Astrocyte (in vitro differentiated cells and primary cell): ENCODE results near the gene ZFYVE21. TPM values are rescaled to one million over a fixed set of nuclear protein-coding genes. Genes with fewer than 3 reads are reported as not detected.
A peak's percentile ranks its signal among the peaks of the same experiment; 100 is the strongest.

Experiments
- DNase-seq: peaks from one replicate; pipeline ENCODE4 v3.0.0-alpha.2; 2010; ENCODE audit warnings: low read depth
- FAIRE-seq: peaks from 2 replicates; lab custom pipeline; 2011; peaks lifted over from hg19 to GRCh38; lab: Jason Lieb, UNC
- H2AFZ ChIP-seq: 2 replicates; pipeline ENCODE4 v1.6.0; 2012; ENCODE audit warnings: low read depth, low read length, inconsistent platforms
- H3K27ac ChIP-seq: 2 replicates; pipeline ENCODE4 v1.5.1; 2011; ENCODE audit warnings: low read depth, low read length, inconsistent platforms
- H3K27me3 ChIP-seq: 2 replicates; pipeline ENCODE4 v1.6.0; 2011; ENCODE audit warnings: low read length, inconsistent platforms; ENCODE audit not compliant: insufficient read depth
- H3K36me3 ChIP-seq: 2 replicates; pipeline ENCODE4 v1.5.1; 2011; ENCODE audit warnings: low read length, inconsistent platforms; ENCODE audit not compliant: insufficient read depth
- H3K4me1 ChIP-seq: 2 replicates; pipeline ENCODE4 v1.5.1; 2011; ENCODE audit warnings: low read length, inconsistent platforms; ENCODE audit not compliant: insufficient read depth
- H3K4me2 ChIP-seq: 2 replicates; pipeline ENCODE4 v1.6.0; 2012; ENCODE audit warnings: low read length, inconsistent platforms
- H3K4me3 ChIP-seq: 2 replicates; pipeline ENCODE4 v1.5.1; 2011; ENCODE audit warnings: low read depth, mild to moderate bottlenecking, low read length, inconsistent platforms; ENCODE audit not compliant: insufficient read depth
- H3K79me2 ChIP-seq: 2 replicates; pipeline ENCODE4 v1.6.0; 2012; ENCODE audit warnings: mild to moderate bottlenecking, low read length, inconsistent platforms; ENCODE audit not compliant: insufficient read depth
- H3K9ac ChIP-seq: 2 replicates; pipeline ENCODE4 v1.6.0; 2012; ENCODE audit warnings: mild to moderate bottlenecking, low read length, inconsistent platforms
- H3K9me3 ChIP-seq: 2 replicates; pipeline ENCODE4 v1.5.1; 2012; ENCODE audit warnings: low read depth, mild to moderate bottlenecking, low read length, inconsistent platforms; ENCODE audit not compliant: insufficient read depth
- H4K20me1 ChIP-seq: 2 replicates; pipeline ENCODE4 v1.6.0; 2012; ENCODE audit warnings: low read length, inconsistent platforms; ENCODE audit not compliant: insufficient read depth
- H3K27ac Mint-ChIP-seq: one replicate; pipeline ENCODE4 v1.8.0; 2021; ENCODE audit warnings: mild to moderate bottlenecking, mixed read lengths; ENCODE audit not compliant: unreplicated experiment
- H3K27me3 Mint-ChIP-seq: one replicate; pipeline ENCODE4 v1.8.0; 2021; ENCODE audit warnings: low read depth, mixed read lengths; ENCODE audit not compliant: unreplicated experiment
- H3K36me3 Mint-ChIP-seq: one replicate; pipeline ENCODE4 v1.8.0; 2021; ENCODE audit warnings: low read depth, mixed read lengths; ENCODE audit not compliant: unreplicated experiment
- H3K4me1 Mint-ChIP-seq: one replicate; pipeline ENCODE4 v1.8.0; 2021; ENCODE audit warnings: low read depth, mixed read lengths; ENCODE audit not compliant: unreplicated experiment
- H3K4me3 Mint-ChIP-seq: one replicate; pipeline ENCODE4 v1.8.0; 2021; ENCODE audit warnings: mild to moderate bottlenecking, moderate library complexity, mixed read lengths; ENCODE audit not compliant: unreplicated experiment
- H3K9me3 Mint-ChIP-seq: one replicate; pipeline ENCODE4 v1.8.0; 2021; ENCODE audit warnings: mild to moderate bottlenecking, mixed read lengths; ENCODE audit not compliant: unreplicated experiment
- CTCF ChIP-seq: IDR thresholded peaks from 2 replicates; pipeline ENCODE4 v1.5.1; 2011; ENCODE audit warnings: low read depth, mild to moderate bottlenecking, inconsistent platforms, low read length, moderate library complexity; ENCODE audit not compliant: insufficient read depth
- EZH2 ChIP-seq: IDR thresholded peaks from 2 replicates; pipeline ENCODE4 v1.6.1; 2012; ENCODE audit warnings: mild to moderate bottlenecking, low read length, inconsistent platforms; ENCODE audit not compliant: insufficient read depth
- total RNA-seq: library from RNA; stranded (reverse); gene quantifications from 2 replicates; pipeline ENCODE4 v1.2.1, GENCODE V29; 2021

The ZFYVE21 gene
- total RNA-seq, 1 donor from 2014 or later: 41.7 TPM

GRCh38 chr14:103730490-103731035 lies 15.0 kb downstream of the ZFYVE21 start:
- Histone ChIP-seq H3K27ac (no peak overlapping the region), H3K9ac (no peak overlapping the region), H3K4me1 (no peaks in the 10 kb centered on the region), H3K27me3 (no peaks in the 10 kb centered on the region), H3K9me3 (no peaks in the 10 kb centered on the region), H3K4me2 (no peak overlapping the region), H3K4me3 (no peak overlapping the region), H4K20me1 (peaks cover 64% of the 10 kb centered on the region), H3K79me2 (peaks cover 16% of the 10 kb centered on the region), H2AFZ (no peak overlapping the region), H3K36me3 (peaks cover 16% of the 10 kb centered on the region)
- no peak for TF ChIP-seq EZH2
- TF ChIP-seq CTCF: no peak
- no peaks in the 10 kb centered on the region for H3K9me3 Mint-ChIP-seq
- no peak overlapping the region for H3K27ac Mint-ChIP-seq
- H3K4me1 Mint-ChIP-seq: peaks cover 2% of the 10 kb centered on the region
- no peaks in the 10 kb centered on the region for H3K27me3 Mint-ChIP-seq
- peaks cover 26% of the 10 kb centered on the region for H3K36me3 Mint-ChIP-seq
- DNase-seq (peak; percentile 33), FAIRE-seq (no peak)
- H3K4me3 Mint-ChIP-seq: no peak overlapping the region

GRCh38 chr14:103731481-103731880 lies 15.9 kb downstream of the ZFYVE21 start:
- peaks cover 54% of the 10 kb centered on the region for H4K20me1 ChIP-seq
- H3K4me3 Mint-ChIP-seq: no peak overlapping the region
- H3K36me3 Mint-ChIP-seq: peaks cover 31% of the 10 kb centered on the region
- H3K27me3 Mint-ChIP-seq: no peaks in the 10 kb centered on the region
- no peaks in the 10 kb centered on the region for H3K9me3 ChIP-seq
- H3K27ac ChIP-seq: no peak overlapping the region
- H3K4me3 ChIP-seq: no peak overlapping the region
- H3K4me1 Mint-ChIP-seq: peaks cover 2% of the 10 kb centered on the region
- no peaks in the 10 kb centered on the region for H3K4me1 ChIP-seq
- H3K79me2 ChIP-seq: peaks cover 7% of the 10 kb centered on the region
- no peak for TF ChIP-seq CTCF
- TF ChIP-seq EZH2: no peak
- H3K27ac Mint-ChIP-seq: no peak overlapping the region
- H3K36me3 ChIP-seq: peaks cover 18% of the 10 kb centered on the region
- no peak overlapping the region for H3K9ac ChIP-seq
- H3K27me3 ChIP-seq: no peaks in the 10 kb centered on the region
- H3K9me3 Mint-ChIP-seq: no peaks in the 10 kb centered on the region
- no peak overlapping the region for H2AFZ ChIP-seq
- DNase-seq (no peak), FAIRE-seq (no peak)
- H3K4me2 ChIP-seq: no peak overlapping the region
